GM21723 (cell line): ENCODE measurements around the gene SCAMP4.

Experiments
- ATAC-seq: cut with Tn5 transposase; IDR thresholded peaks from one replicate; pipeline ENCODE4 v1.9.1; 2021; ENCODE audit warnings: mild to moderate bottlenecking, moderate library complexity; ENCODE audit not compliant: unreplicated experiment

The SCAMP4 gene

DNA sequence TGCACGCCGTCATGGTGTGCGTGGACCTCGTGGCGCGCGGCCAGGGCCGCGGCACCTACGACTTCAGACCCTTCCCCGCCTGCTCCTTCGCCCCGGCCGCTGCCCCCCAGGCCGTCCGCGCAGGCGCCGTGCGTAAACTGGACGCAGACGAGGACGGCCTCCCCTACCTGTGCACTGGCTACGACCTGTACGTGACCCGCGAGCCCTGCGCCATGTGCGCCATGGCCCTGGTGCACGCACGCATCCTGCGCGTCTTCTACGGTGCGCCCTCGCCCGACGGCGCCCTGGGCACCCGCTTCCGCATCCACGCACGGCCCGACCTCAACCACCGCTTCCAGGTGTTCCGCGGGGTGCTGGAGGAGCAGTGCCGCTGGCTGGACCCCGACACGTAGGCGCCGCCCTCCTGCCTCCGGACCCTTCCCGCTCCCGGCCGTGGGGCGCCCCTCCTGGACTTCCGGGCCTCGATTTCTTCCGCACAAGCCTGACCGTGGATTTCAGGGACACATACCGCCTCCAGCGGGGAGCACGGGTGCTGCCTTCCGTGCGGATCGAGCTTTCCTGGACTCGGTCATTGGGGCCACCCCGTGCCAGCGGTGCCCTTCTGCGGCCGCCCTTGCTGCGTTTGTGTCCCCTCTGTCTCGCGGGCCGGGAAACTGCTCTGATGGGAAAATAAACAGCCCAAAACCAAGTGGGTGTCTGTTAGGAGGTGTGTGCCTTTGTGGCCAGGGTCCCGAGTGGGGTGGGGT lies 7.7 kb downstream of the SCAMP4 start:
- no peak for ATAC-seq

DNA sequence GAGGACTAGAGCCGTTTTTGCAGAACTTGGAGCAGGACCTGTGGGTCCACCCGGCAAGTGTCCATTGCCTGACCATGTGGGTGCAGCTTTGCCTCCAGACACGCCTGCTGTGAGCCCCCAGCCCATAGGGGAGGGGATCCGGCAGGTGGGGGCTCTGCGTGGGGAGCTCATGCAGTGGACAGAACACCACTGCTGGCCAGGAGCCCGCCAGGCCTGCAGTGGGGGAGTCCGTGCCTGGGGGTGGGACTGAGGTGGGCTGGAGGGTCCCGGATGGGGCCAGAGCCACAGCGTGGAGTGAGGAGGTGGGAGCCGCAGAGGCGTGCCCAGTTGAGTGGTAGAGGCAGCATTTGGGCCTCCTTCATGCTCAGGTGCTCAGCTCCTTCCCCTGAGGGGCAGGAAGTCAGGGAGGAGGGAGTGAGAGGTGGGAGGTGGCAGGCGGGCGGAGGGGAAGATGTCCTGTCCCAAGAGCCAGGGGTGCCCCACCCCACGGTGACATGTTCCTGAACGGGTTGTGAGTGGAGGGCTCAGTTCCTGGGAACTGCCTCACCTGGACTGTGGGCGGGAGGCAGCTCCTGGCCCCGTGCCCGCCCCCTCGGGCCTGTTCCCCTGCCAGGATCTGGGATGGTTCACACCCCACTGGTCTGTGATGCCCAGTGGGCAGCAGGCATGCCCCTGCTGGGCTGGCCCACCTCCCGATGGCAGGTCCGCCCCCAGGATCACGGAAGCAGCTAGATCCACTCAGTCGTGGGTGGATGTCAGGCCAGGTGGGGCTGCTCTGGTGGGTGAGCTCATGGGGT lies 8.8 kb downstream of the SCAMP4 start:
- ATAC-seq = no peak

DNA sequence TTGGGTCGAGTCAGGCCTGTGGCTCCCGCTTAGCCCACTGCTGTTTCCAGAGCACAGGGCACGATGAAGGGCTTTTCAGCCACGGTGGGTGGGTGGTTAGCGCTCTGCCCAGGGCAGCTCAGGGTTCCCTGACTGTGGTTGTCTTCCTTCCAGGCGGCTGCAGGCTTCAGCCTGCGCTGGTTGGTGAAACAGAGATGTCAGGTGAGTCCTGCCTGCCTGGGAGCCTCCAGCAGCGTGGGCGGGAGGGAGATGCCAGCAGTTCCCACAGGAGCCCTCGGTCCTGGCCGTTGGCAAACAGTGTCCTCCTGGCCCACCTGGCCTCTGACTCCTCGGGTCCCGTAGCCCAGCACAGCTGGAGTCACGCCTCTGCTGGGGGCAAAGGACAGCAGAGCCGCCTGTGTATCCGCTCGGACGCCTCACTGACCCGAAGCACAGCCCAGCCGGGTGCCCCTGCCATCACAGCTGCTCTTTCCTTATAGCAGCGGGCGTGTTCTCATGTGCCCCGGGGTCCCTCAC lies 9.7 kb downstream of the SCAMP4 start:
- no peak for ATAC-seq

DNA sequence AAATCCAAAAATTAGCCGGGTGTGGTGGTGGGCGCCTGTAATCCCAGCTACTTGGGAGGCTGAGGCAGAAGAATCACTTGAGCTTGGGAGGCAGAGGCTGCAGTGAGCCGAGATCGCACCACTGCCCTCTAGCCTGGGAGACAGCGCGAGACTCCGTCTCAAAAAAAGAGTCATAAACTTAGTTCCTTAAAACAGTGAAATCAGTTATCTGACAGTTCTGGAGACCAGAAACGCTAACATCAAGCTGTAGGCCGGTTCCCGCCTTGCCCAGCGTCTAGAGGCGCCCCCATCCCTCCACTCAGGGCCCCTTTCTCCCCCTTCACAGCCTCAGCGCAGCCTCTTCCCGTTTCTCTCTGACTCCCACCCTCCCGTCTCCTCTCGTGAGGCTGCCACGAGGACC lies 11.9 kb downstream of the SCAMP4 start:
- no peak for ATAC-seq

DNA sequence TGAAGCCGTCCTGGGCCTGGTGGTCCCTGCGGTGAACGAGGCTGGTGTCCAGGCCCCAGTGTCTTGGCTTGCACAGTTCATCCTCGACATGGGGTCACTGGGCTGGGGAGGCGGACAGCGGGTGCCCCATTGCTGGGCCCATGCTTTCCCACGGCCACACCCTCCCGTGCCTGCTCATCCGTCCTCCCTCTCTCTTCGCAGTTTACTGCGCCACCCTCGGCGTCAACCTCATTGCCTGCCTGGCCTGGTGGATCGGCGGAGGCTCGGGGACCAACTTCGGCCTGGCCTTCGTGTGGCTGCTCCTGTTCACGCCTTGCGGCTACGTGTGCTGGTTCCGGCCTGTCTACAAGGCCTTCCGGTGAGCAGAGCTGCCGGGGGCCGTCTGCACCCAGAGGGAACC lies 12.7 kb downstream of the SCAMP4 start:
- no peak for ATAC-seq

DNA sequence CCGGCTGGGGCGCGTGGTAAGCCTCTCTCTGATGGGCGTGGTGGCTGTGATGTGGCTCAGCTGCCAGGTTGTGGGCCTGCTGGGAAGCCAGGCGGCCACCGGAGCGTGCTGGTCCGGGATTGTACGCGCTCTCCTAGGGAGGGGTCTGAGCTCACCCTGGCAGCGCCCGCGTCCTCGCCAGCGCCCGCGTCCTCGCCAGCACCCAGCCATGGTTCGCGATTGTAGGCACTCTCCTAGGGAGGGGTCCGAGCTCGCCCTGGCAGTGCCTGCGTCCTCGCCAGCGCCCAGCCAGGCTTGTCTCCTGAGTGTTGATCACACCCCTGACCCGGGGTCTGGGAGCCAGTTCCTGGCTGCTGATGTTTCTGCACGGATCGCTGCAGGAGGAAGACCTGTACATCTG lies 13.8 kb downstream of the SCAMP4 start:
- no peak for ATAC-seq

DNA sequence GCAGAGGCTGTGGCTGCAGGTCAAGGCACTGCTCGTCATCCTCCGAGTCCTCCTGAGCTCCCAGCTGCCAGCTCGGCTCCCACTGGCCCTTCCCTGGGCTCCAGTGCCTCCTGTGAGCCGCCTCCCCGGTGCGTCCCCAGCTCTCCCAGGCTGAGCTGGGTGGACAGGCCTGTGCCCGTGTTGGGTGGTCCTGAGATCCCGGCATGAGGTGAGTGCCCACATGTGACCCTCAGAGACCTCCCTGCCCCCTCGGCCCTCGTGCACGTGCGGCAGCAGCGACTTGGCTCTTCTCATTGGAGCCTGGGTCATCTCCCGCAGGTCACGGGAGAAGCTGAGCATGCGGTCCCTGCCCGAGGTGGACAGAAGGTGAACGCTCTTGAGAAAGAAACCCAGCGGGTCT lies 15.4 kb downstream of the SCAMP4 start:
- no peak for ATAC-seq

DNA sequence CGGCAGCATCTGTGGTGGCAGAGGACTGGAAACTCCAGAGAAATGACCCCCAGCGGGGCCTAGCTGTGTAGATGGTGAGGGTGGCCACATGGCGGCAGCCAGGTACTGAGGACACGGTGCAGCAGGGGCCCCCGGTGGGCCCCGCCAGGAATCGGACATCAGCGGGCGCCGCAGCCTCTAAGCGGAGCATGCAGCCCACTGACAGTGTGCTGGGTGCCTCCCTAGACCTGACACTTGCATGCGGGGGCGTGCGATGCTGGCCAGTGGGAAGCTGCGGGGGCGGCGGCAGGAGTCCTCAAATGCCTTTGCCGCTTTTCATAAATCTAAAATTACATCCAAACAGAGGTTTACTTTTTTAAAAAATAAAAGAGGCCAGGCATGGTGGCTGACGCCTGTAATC lies 16.1 kb downstream of the SCAMP4 start:
- no peak for ATAC-seq

DNA sequence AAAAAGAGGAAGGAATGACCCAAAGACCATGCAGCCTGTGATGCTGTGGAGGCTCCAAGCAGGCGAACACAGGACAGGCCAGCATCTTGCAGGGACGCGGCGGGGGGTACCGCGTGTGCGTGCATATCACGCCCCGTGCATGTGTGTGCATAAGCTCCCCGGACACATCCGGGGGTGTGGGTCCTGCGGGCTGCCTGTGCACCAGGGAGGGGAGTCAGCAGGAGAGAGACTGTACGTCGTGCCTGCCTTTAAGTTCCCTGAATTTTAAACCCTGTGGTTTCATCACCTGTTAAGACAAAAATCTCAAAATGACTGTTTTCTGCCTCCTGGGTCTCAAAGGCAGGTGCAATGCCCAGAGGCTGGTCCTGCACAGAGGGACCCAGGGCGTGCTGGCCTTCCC lies 16.6 kb downstream of the SCAMP4 start:
- ATAC-seq = no peak

DNA sequence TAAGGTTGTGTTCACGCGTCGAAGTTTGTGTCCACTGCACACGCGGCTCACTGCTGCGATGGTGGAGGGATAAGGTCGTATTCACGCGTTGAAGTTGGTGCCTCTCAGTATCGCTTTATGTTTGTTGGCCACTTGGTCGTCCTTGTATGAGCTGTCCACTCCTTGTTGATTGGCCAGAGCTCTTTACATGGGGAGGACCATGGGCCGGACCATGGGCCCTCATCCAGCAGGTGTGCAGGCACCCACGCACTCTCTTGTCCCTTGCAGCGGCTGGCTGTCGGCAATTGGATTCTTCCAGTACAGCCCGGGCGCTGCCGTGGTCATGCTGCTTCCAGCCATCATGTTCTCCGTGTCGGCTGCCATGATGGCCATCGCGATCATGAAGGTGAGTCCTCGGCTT lies 17.6 kb downstream of the SCAMP4 start:
- ATAC-seq = no peak

DNA sequence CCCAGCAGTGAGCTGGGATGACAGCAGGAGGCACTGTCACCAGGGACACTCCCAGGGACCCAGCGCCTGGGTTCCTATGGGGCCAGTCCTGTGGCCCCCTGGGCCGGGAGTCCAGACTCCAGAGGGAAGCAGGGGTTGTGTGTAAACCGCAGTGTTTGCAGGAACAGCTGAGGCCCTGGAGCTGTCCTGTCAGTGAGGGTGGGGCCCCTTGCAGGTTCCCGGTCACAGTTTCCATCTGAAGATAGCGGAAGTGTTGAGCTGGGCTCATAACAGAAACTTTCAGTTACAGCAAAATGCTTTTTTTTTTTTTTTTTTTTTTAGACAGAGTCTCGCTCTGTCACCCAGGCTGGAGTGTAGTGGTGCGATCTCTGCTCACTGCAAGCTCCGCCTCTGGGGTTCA lies 18.1 kb downstream of the SCAMP4 start:
- no peak for ATAC-seq

DNA sequence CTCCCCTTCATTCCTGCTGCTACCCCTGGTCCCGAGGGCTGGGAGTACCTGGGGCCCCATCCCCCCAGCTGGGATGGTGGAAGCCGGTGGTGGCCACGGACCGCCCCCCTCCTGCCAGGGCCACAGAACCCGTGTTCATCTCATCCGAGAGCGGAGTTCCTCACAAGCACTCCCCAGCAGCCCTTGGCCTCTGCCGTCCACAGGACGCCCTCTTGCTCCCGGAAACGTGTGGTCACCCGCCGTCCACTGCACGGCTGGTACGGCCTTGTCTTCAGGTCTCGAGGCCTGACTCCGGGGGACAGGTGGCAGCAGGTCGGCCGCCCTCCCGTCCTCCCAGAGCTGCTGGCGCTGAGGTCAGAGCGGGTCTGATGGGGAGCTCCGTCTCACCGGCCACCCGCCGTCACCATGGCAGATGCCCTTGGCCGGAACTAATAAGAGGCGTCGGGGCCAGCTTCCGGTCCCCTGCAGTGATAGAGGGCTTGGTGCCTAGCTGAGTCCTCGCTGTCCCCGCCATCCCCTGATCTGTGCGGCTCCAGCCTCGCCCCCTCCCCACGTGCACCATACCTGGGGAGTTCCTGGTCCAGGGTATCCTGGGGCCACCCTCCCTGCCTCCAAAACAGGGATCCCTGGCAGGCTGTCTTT lies 19.2 kb downstream of the SCAMP4 start:
- ATAC-seq = no peak

DNA sequence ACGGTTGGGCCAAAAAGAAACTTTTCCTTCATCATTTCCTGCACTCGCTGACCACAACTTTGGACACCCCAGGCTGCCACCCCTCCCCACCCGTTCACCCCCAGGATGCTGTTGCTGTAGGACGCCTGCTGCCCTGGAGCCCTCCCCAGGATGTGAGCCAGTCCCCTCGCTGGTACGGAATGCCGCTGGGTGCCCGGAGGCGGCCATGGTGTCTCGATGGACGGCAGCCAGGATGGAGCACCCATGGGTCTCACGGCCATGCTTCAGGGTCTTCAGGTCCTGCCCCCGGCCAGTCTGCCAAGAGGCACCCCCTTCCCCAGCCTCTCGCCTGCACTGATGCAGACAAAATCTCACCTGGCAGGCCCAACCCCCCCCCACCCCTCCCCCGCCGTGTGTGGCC lies 20.3 kb downstream of the SCAMP4 start:
- ATAC-seq = no peak

DNA sequence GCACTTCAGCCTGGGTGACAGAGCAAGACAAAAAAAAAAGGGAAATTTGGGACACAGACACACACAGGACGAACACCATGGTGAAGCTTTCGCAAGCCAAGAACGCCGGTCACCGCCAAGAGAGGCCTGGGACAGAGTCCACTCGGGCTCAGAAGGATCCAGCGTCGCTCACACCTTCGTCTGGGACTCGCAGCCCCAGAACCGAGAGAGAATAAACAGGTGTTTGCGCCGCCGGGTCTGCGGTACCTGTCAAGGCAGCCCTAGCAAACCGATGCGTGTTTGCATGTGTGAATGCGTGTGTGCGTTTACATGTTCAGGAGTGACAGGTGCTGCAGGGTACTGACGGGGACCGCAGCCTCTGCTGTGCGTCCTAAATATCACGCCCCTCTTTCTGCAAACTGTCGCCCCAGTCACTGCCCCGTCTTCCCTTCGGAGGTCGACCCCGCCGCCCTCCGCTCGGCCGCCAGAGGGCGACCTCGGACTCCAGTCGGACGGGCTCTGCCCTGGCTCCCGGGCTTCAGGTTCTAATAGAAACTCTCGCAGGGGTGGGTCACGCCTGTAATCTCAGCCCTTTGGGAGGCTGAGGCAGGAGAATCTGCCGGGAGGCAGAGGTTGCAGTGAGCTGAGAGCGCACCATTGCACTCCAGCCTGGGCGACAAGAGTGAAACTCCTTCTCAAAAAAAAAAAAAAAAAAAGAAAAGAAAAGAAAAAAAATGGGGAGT lies 24.0 kb downstream of the SCAMP4 start:
- ATAC-seq = no peak

DNA sequence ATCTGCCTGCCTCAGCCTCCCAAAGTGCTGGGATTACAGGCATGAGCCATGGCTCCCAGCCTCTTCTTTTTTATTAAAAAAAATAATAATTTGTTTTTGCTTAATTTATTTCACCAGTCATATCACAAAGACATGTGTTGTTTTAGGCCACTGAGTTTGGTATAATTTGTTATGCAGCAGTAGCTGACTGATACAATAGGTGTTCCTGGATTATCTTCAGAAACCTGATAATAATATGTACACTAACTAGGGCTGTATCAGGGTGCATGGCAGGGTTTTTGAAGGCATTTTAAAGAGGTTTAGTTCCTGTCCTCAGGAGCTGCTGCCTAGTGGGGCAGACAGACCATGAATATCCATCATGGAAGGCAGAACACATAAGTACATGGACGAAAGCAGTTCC lies 26.2 kb downstream of the SCAMP4 start:
- ATAC-seq = no peak

DNA sequence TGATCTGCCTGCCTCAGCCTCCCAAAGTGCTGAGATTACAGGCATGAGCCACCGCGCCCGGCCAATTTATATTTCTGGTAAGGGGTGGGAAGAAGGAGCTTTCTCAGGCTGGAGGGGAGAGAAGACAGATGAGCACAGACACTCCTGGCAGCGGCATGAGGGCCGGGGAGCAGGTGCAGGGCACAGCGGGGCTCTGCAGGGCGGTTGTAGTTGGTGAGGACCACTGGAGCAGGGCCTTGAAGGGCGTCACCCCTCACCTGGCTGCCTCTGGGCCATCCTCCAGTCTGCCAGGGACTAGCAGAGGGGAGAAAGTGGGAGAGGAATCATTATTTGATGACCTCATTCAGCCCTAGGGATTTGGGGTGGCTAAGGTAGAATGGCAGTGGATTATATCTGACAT lies 27.2 kb downstream of the SCAMP4 start:
- ATAC-seq = no peak

DNA sequence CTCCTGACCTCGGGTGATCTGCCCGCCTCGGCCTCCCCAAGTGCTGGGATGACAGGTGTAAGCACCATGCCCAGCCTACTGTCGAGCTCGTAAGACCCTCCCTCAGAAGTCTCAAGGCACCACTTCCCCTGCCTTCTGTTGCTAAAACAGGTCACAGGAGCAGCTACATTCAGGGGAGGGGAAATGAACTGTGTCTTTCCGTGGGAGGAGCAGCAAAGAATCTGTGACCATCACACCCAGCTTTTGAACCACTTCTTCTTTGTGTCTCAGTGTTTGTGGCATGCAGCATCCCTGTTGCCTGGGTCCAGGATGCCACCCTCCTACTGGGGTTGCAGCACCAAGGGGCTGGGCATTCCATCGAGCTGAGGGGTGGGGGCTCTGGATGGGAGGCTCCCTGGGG lies 28.0 kb downstream of the SCAMP4 start:
- ATAC-seq = no peak

DNA sequence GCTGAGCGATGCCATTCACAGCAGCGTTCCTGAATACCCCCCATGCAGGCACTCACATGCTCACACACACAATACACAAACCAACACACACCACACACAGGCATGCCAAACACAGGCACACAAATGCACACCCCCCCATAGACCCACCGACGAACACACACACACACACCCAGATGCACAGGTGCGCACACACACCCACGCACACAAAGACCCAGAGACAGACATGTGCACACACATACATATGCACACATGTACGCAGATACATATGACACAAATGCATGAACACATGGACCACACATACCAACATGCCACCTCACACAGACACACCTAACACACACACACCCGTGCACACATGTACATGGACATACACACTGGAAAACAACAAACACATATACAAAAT lies 28.7 kb downstream of the SCAMP4 start:
- ATAC-seq = no peak

DNA sequence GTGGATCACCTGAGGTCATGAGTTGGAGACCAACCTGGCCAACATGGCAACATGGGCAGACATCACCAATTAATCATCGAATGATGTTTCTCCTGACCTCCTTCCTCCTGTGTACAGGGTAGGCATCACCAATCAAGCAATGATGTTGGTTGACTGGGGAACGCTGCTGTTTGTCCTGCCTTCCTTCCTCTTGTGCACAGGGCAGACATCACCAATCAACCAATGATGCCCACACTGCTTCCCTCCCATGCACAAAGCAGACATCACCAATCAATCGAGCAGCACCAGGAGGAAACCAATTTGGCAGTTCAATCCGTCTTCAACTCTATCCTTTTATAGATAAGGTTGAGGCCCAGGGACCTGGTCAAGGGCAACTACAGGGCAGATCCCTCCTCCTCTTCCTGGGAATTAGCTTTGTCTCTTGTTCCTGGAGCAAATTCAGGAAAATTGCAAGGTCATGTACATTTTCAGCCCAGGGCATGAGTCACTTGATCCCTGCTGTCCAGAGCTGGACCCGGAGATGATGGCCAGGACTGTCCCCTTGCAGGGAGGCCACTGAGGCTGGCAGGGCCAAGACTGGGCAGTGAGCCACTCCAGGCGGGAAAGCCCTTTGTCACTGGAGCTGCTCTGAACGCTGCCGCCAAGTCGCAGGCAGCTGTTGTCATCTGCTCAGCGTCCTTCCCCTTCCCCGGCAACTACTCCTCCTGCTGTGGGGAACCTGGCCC lies 30.4 kb downstream of the SCAMP4 start:
- ATAC-seq = no peak

DNA sequence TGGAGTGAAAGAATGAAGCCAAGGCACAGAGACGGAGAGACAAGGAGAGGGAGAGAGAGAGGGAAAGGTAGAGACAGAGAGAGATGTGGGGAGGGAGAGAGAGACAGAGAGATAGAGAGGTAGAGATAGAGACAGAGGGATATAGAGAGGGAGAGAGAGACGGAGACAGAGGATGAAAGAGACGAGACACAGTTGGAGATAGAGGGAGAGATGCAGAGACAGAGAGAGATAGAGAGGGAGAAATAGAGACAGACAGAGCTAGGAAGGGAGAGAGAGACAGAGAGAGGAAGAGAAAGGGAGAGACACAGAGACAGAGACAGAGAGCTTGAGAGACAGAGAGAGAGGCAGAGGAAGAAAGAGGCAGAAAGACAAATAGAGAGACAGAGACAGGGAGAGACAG lies 31.2 kb downstream of the SCAMP4 start:
- no peak for ATAC-seq
